ENCODE data around the gene RGS6.

GRCh38 chr14:72528059-72528862 lies 596.0 kb downstream of the RGS6 start:
- TF ChIP-seq GATA2 (IDR thresholded peaks at IDR 0.05; ENCODE audit: low read depth, low read length) (no peak), GATA3 (IDR thresholded peaks at IDR 0.05; ENCODE audit: low read depth, low read length) (no peak)
